Liver (tissue), 9 donors: ENCODE data around the gene CERKL. TPM values are rescaled to one million over a fixed set of nuclear protein-coding genes. Genes with fewer than 3 reads are reported as not detected.

Source experiments
- DNase-seq: peaks from one replicate; pipeline ENCODE4 v3.0.0-alpha.2; 2017; ENCODE audit warnings: low spot score
- H3K27ac ChIP-seq, 2 donors: one replicate each; pipeline ENCODE4 v1.7.0; 2013; ENCODE audit warnings: inconsistent platforms in 2 of 2, low read length in 2 of 2, control low read depth in 1 of 2, low read depth in 1 of 2, mild to moderate bottlenecking in 1 of 2
- H3K27me3 ChIP-seq, 4 donors: one replicate each; pipeline versions ENCODE4 v1.6.1 to v1.7.0; 2013; ENCODE audit warnings: low read length in 3 of 4, inconsistent platforms in 1 of 4, mild to moderate bottlenecking in 1 of 4, moderate library complexity in 1 of 4; ENCODE audit not compliant: control insufficient read depth in 4 of 4, insufficient read depth in 4 of 4
- H3K36me3 ChIP-seq, 4 donors: one replicate each; pipeline versions ENCODE4 v1.6.1 to v1.7.0; 2013; ENCODE audit warnings: low read length in 3 of 4, mild to moderate bottlenecking in 3 of 4, low read depth in 1 of 4, moderate library complexity in 1 of 4; ENCODE audit not compliant: control insufficient read depth in 4 of 4, insufficient read depth in 3 of 4
- H3K4me1 ChIP-seq, 4 donors: one replicate each; pipeline versions ENCODE4 v1.6.1 to v1.7.0; 2013; ENCODE audit warnings: low read length in 3 of 4, mild to moderate bottlenecking in 3 of 4, moderate library complexity in 1 of 4; ENCODE audit not compliant: control insufficient read depth in 4 of 4, insufficient read depth in 4 of 4
- H3K4me3 ChIP-seq, 3 donors: one replicate each; pipeline versions ENCODE4 v1.6.1 to v1.7.0; 2013; ENCODE audit warnings: low read length in 3 of 3, control low read depth in 1 of 3, low read depth in 1 of 3, mild to moderate bottlenecking in 1 of 3
- H3K9ac ChIP-seq, 2 donors: one replicate each; pipeline ENCODE4 v1.7.0; 2013; ENCODE audit warnings: low read length in 2 of 2, mild to moderate bottlenecking in 2 of 2, moderate library complexity in 2 of 2, control low read depth in 1 of 2, low read depth in 1 of 2
- H3K9me3 ChIP-seq, 4 donors: one replicate each; pipeline versions ENCODE4 v1.6.1 to v1.7.0; 2013; ENCODE audit warnings: low read length in 3 of 4; ENCODE audit not compliant: control insufficient read depth in 4 of 4
- ATF3 ChIP-seq: IDR thresholded peaks from 2 replicates; pipeline ENCODE4 v1.6.1; 2016; ENCODE audit warnings: antibody characterized with exemption
- EGR1 ChIP-seq, 2 donors: IDR thresholded peaks; 2 replicates each; pipeline ENCODE4 v1.6.1; 2016 to 2018; ENCODE audit warnings: antibody characterized with exemption in 2 of 2, low read depth in 2 of 2
- FOXA1 ChIP-seq: IDR thresholded peaks from 2 replicates; pipeline ENCODE4 v1.6.1; 2016; ENCODE audit warnings: antibody characterized with exemption
- FOXA2 ChIP-seq: IDR thresholded peaks from 2 replicates; pipeline ENCODE4 v1.6.1; 2016; ENCODE audit warnings: antibody characterized with exemption
- GABPA ChIP-seq, 2 donors: IDR thresholded peaks in 1 of 2; conservative IDR thresholded peaks in 1 of 2; 2 replicates each; pipeline ENCODE4 v1.6.1; 2016; ENCODE audit warnings: antibody characterized with exemption in 2 of 2, mild to moderate bottlenecking in 1 of 2, moderate library complexity in 1 of 2
- HNF4A ChIP-seq, 2 donors: conservative IDR thresholded peaks; 2 replicates each; pipeline ENCODE4 v1.6.1; 2016; ENCODE audit warnings: antibody characterized with exemption in 2 of 2, mild to moderate bottlenecking in 2 of 2
- JUND ChIP-seq, 2 donors: IDR thresholded peaks; 2 replicates each; pipeline ENCODE4 v1.6.1; 2016; ENCODE audit warnings: antibody characterized with exemption in 2 of 2
- MAX ChIP-seq: IDR thresholded peaks from 2 replicates; pipeline ENCODE4 v1.6.1; 2016; ENCODE audit warnings: antibody characterized with exemption
- NR2F2 ChIP-seq: IDR thresholded peaks from 2 replicates; pipeline ENCODE4 v1.6.1; 2016; ENCODE audit warnings: antibody characterized with exemption
- RAD21 ChIP-seq, 2 donors: IDR thresholded peaks; 2 replicates each; pipeline ENCODE4 v1.6.1; 2016; ENCODE audit warnings: antibody characterized with exemption in 2 of 2, mild to moderate bottlenecking in 2 of 2
- SP1 ChIP-seq: IDR thresholded peaks from 2 replicates; pipeline ENCODE4 v1.6.1; 2018; ENCODE audit warnings: antibody characterized with exemption, mild to moderate bottlenecking
- TAF1 ChIP-seq: conservative IDR thresholded peaks from 2 replicates; pipeline ENCODE4 v1.6.1; 2016; ENCODE audit warnings: antibody characterized with exemption, mild to moderate bottlenecking
- WGBS: extraction: QIAGEN DNeasy Blood & Tissue Kit; methylation state at CpG from one replicate; pipeline ENCODE4 v1.1.7; 2013; 5-methylcytosine and 5-hydroxymethylcytosine counted together
- polyA plus RNA-seq, 2 donors: library from polyadenylated mRNA; stranded (reverse) in 1 of 2; unstranded in 1 of 2; fragments of 200-250 nt in 1 of 2; fragments of >200 nt in 1 of 2; fragmentation: Nextera tagmentation in 1 of 2; extraction: Ambion mirVana in 1 of 2; gene quantifications; one replicate each; pipeline versions ENCODE4 v1.2.1 to v1.2.3, GENCODE V29; 2013 to 2015
- total RNA-seq, 2 donors: library from RNA; depleted of rRNA; stranded (reverse); fragments of >200 nt; gene quantifications; one replicate each; pipeline ENCODE4 v1.2.3, GENCODE V29; 2014
- TF ChIP-seq, protein P1 (sequence below): IDR thresholded peaks from 2 replicates; pipeline ENCODE4 v1.6.1; 2016; ENCODE audit warnings: antibody characterized with exemption
- TF ChIP-seq, protein P2 (sequence below): IDR thresholded peaks from 2 replicates; pipeline ENCODE4 v1.6.1; 2016; ENCODE audit warnings: antibody characterized with exemption, mild to moderate bottlenecking
- TF ChIP-seq, protein P3 (sequence below): fragments of 150-350 bp; IDR thresholded peaks from 2 replicates; pipeline ENCODE4 v1.5.1; 2017; ENCODE audit warnings: improper control_type of control experiment, low read depth, low read length; ENCODE audit not compliant: missing input control
- donor health status: healthy.
- donor health status: healthy.
- donor health status: healthy.
- donor health status: healthy.
- donor health status: healthy.

Gene CERKL
- total and polyA plus RNA-seq, 4 donors = 0.50 to 0.79 TPM; not detected in 2

- H3K9me3 ChIP-seq = no peaks in the 10 kb centered on the region
- no peak overlapping the region for H3K4me3 ChIP-seq
- no peak for DNase-seq
- H3K36me3 ChIP-seq = no peaks in the 10 kb centered on the region
- no peak overlapping the region for H3K27ac ChIP-seq
- no peak overlapping the region for H3K9ac ChIP-seq
- WGBS = 67% methylated on average over 2 of the region's 2 CpGs
- no peaks in the 10 kb centered on the region for H3K4me1 ChIP-seq
- no peaks in the 10 kb centered on the region for H3K27me3 ChIP-seq
- TF ChIP-seq TAF1 (no peak), SP1 (no peak), GABPA (IDR thresholded peaks at IDR 0.05 in 1 of 2, conservative IDR thresholded peaks at IDR 0.05 in 1 of 2) (no peak), JUND (IDR thresholded peaks at IDR 0.05) (no peak), ATF3 (no peak), EGR1 (IDR thresholded peaks at IDR 0.05; ENCODE audit: low read depth in 2 of 2) (no peak), HNF4A (conservative IDR thresholded peaks at IDR 0.05) (no peak), RAD21 (IDR thresholded peaks at IDR 0.05) (no peak), NR2F2 (no peak), FOXA2 (no peak), MAX (no peak), FOXA1 (no peak)
- TF ChIP-seq, protein P1, sequence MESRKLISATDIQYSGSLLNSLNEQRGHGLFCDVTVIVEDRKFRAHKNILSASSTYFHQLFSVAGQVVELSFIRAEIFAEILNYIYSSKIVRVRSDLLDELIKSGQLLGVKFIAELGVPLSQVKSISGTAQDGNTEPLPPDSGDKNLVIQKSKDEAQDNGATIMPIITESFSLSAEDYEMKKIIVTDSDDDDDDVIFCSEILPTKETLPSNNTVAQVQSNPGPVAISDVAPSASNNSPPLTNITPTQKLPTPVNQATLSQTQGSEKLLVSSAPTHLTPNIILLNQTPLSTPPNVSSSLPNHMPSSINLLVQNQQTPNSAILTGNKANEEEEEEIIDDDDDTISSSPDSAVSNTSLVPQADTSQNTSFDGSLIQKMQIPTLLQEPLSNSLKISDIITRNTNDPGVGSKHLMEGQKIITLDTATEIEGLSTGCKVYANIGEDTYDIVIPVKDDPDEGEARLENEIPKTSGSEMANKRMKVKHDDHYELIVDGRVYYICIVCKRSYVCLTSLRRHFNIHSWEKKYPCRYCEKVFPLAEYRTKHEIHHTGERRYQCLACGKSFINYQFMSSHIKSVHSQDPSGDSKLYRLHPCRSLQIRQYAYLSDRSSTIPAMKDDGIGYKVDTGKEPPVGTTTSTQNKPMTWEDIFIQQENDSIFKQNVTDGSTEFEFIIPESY = no peak
- TF ChIP-seq, protein P2, sequence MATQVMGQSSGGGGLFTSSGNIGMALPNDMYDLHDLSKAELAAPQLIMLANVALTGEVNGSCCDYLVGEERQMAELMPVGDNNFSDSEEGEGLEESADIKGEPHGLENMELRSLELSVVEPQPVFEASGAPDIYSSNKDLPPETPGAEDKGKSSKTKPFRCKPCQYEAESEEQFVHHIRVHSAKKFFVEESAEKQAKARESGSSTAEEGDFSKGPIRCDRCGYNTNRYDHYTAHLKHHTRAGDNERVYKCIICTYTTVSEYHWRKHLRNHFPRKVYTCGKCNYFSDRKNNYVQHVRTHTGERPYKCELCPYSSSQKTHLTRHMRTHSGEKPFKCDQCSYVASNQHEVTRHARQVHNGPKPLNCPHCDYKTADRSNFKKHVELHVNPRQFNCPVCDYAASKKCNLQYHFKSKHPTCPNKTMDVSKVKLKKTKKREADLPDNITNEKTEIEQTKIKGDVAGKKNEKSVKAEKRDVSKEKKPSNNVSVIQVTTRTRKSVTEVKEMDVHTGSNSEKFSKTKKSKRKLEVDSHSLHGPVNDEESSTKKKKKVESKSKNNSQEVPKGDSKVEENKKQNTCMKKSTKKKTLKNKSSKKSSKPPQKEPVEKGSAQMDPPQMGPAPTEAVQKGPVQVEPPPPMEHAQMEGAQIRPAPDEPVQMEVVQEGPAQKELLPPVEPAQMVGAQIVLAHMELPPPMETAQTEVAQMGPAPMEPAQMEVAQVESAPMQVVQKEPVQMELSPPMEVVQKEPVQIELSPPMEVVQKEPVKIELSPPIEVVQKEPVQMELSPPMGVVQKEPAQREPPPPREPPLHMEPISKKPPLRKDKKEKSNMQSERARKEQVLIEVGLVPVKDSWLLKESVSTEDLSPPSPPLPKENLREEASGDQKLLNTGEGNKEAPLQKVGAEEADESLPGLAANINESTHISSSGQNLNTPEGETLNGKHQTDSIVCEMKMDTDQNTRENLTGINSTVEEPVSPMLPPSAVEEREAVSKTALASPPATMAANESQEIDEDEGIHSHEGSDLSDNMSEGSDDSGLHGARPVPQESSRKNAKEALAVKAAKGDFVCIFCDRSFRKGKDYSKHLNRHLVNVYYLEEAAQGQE = no peak
- TF ChIP-seq, protein P3, sequence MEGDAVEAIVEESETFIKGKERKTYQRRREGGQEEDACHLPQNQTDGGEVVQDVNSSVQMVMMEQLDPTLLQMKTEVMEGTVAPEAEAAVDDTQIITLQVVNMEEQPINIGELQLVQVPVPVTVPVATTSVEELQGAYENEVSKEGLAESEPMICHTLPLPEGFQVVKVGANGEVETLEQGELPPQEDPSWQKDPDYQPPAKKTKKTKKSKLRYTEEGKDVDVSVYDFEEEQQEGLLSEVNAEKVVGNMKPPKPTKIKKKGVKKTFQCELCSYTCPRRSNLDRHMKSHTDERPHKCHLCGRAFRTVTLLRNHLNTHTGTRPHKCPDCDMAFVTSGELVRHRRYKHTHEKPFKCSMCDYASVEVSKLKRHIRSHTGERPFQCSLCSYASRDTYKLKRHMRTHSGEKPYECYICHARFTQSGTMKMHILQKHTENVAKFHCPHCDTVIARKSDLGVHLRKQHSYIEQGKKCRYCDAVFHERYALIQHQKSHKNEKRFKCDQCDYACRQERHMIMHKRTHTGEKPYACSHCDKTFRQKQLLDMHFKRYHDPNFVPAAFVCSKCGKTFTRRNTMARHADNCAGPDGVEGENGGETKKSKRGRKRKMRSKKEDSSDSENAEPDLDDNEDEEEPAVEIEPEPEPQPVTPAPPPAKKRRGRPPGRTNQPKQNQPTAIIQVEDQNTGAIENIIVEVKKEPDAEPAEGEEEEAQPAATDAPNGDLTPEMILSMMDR = no peak
These were observed 43.7 kb downstream of the CERKL start for GRCh38 chr2:181613241-181613640.
